ENCODE results near the gene GRAMD2B.

GRCh38 chr5:126376443-126376842 is 46.8 kb upstream of the GRAMD2B start:
- TF ChIP-seq POLR2AphosphoS5 (IDR thresholded peaks at IDR 0.05; ENCODE audit: low read depth, low read length): no peak
- TF ChIP-seq POLR2A (IDR thresholded peaks at IDR 0.05; ENCODE audit: low read depth, low read length): no peak
- no peak for TF ChIP-seq TAF1 (IDR thresholded peaks at IDR 0.05; ENCODE audit: borderline replicate concordance, low read depth, low read length)
